AG04450 (cell line): ENCODE data around the gene PNLDC1. TPM values are rescaled to one million over a fixed set of nuclear protein-coding genes. Genes with fewer than 3 reads are reported as not detected.
"Not testable (repeated sequence)": the region's sequence is repeated elsewhere in the genome, so short reads cannot be mapped to it uniquely, and the experiment has no call there.

Source experiments
- CTCF ChIA-PET: fragments of 300-600, 350-600 bp; formaldehyde crosslinking; extraction: SDS; loops from one replicate; lab custom pipeline; 2022; ENCODE audit warnings: antibody characterized with exemption, inconsistent platforms; lab: Charles Lee
- POLR2A ChIA-PET: fragments of 350-600 bp; formaldehyde crosslinking; extraction: SDS; loops from one replicate; lab custom pipeline; 2021; ENCODE audit warnings: antibody characterized with exemption, inconsistent platforms; lab: Yijun Ruan, JAX
- DNase-seq: peaks from one replicate; pipeline ENCODE4 v3.0.0-alpha.2; 2011; ENCODE audit warnings: low read depth, low spot score
- H3K27ac ChIP-seq: one replicate; pipeline ENCODE4 v1.5.1; 2012; ENCODE audit warnings: low read depth, low read length, control low read depth
- H3K27me3 ChIP-seq: one replicate; pipeline ENCODE4 v1.6.0; 2012; ENCODE audit warnings: low read length; ENCODE audit not compliant: control insufficient read depth, insufficient read depth
- H3K4me3 ChIP-seq: 2 replicates; pipeline ENCODE4 v1.5.1; 2011; ENCODE audit warnings: mild to moderate bottlenecking, low read depth, low read length, control low read depth
- H3K9me3 ChIP-seq: 2 replicates; pipeline ENCODE4 v1.5.1; 2012; ENCODE audit warnings: low read length; ENCODE audit not compliant: control insufficient read depth, insufficient read depth
- polyA plus RNA-seq: library from polyadenylated mRNA; depleted of rRNA; stranded (reverse); fragments of >200 nt; gene quantifications from 2 replicates; pipeline ENCODE4 v1.2.3, GENCODE V29; 2011
- TF ChIP-seq, protein P1 (sequence below): IDR thresholded peaks from 2 replicates; pipeline ENCODE4 v1.5.1; 2011; ENCODE audit warnings: low read depth, low read length, control low read depth, inconsistent platforms

PNLDC1 gene
- polyA plus RNA-seq, 1 experiment: 0.19 TPM

DNA sequence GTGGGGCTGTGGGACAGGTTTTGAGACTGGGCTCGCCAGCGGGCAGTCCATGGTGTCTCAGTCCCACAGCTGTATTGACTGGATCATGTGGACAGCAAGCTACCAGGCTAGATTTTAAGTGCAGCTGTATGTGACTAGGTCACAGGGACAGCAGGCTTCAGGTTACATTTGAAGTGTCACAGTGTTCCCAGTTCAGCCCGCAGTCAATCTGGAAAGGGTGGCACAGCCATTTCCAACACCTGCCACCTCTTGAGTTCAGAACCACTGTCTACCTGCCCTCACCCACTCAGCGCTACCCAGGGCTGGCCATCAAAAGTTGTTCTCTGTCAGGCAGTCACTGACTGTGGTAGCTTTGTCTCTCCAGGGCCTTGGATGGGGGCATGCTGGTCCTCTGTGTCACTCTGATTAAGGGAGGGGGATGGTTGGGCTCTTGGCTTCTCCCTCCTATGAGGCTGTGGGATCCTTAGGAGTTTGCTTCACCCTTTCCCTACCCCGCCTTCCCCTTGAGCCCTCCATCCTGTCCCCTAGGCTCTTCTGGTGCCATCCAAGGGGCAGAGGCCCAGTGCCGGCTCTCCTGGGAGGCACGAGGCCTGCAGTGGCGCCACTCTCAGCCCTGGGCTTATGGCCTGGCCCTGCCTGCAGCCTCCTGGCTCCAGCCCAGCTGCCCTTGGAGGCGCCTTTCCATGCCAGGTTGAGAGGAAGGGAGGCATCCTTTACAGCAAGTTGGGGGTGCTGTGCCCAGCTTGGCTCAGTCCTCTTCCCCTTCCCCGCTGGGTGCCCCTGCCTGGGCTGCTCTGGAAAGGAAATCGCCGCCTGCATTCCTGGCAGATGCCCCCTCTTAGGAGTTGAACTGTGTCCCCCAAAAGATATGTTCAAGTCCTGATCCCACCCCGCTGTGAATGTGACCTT is 44.9 kb downstream of the PNLDC1 start:
- no peak for DNase-seq
- peaks cover 5% of the 10 kb centered on the region; the same call in 1 of the 2 replicates for H3K9me3 ChIP-seq
- no peak overlapping the region for H3K4me3 ChIP-seq
- H3K27ac ChIP-seq: no peak overlapping the region
- H3K27me3 ChIP-seq: no peaks in the 10 kb centered on the region
- TF ChIP-seq, protein P1, sequence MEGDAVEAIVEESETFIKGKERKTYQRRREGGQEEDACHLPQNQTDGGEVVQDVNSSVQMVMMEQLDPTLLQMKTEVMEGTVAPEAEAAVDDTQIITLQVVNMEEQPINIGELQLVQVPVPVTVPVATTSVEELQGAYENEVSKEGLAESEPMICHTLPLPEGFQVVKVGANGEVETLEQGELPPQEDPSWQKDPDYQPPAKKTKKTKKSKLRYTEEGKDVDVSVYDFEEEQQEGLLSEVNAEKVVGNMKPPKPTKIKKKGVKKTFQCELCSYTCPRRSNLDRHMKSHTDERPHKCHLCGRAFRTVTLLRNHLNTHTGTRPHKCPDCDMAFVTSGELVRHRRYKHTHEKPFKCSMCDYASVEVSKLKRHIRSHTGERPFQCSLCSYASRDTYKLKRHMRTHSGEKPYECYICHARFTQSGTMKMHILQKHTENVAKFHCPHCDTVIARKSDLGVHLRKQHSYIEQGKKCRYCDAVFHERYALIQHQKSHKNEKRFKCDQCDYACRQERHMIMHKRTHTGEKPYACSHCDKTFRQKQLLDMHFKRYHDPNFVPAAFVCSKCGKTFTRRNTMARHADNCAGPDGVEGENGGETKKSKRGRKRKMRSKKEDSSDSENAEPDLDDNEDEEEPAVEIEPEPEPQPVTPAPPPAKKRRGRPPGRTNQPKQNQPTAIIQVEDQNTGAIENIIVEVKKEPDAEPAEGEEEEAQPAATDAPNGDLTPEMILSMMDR: no peak
- ChIA-PET POLR2A (no interaction called here), CTCF (interaction anchor here (0.5 kb wide), 1 partner anchor 191 kb away, joined by 4 read pairs; no protein-coding TSS in a partner anchor)

DNA sequence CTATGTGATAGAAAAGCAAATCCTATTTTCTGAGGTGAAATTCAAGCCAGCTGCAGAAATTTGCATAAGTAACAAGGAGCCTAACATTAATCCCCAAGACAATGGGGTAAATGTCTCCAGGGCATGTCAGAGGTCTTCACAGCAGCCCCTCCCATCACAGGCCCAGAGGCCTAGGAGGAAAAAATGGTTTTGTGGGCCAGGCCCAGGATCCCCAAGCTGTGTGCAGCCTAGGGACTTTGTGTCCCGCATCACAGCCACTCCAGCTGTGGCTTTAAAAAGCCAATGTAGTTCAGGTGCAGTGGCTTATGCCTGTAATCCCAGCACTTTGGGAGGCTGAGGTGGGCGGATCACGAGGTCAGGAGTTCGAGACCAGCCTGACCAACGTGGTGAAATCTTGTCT is 48.5 kb downstream of the PNLDC1 start:
- H3K27me3 ChIP-seq, H3K27ac ChIP-seq, CTCF ChIA-PET, POLR2A ChIA-PET, H3K9me3 ChIP-seq, DNase-seq, H3K4me3 ChIP-seq: not testable (repeated sequence)

DNA sequence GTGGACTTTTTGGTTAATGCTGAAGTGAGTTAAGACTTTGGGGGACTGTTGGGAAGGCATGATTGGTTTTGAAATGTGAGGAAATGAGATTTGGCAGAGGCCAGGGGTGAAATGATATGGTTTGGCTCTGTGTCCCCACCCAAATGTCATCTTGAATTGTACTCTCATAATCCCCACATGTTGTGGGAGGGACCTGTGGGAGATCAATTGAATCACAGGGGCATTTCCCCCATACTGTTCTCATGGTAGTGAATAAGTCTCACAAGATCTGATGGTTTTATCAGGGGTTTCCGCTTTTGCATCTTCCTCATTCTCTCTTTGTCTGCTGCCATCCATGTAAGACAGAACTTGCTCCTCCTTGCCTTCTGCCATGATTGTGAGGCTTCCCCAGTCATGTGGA is 49.8 kb downstream of the PNLDC1 start:
- H3K4me3 ChIP-seq, H3K9me3 ChIP-seq, H3K27ac ChIP-seq, H3K27me3 ChIP-seq, POLR2A ChIA-PET, DNase-seq: not testable (repeated sequence)
- CTCF ChIA-PET: interaction anchor here (1.1 kb wide), 1 partner anchor 14 kb away, joined by 3 read pairs; no protein-coding TSS in a partner anchor

DNA sequence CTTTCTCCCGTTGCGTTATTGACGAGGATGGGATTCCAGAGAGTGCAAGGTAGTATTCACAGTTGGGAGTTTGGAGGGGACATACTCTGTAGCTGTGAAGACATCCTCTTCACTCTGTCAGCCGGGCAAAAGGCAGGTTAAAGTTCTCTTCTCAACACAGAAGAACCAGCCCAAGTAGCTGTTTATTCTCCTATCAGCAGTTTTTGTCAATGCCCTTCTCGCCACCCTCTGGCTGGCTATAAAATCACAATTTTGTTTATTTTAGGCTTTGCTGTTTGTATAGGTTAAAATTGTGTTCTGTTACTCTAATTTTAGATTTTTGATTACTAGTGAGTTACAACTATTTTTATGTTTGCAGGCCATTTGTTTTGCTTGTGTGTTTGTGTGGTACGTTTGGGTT is 52.8 kb downstream of the PNLDC1 start:
- H3K27ac ChIP-seq: no peak overlapping the region
- TF ChIP-seq, protein P1: 0 out of 2 replicates have a peak, but pooled peaks have one; percentile 15
- H3K4me3 ChIP-seq: no peak overlapping the region
- CTCF ChIA-PET: interaction anchor here (1.3 to 2.2 kb wide), 3 partner anchors 11 to 161 kb away, joined by 3 to 6 read pairs (median 6); partner anchors contain the start of gene MRPL18
- POLR2A ChIA-PET: no interaction called here
- H3K9me3 ChIP-seq: 0 out of 2 replicates have a peak, but pooled peaks cover 5% of the 10 kb centered on the region
- H3K27me3 ChIP-seq: no peaks in the 10 kb centered on the region
- DNase-seq: no peak

DNA sequence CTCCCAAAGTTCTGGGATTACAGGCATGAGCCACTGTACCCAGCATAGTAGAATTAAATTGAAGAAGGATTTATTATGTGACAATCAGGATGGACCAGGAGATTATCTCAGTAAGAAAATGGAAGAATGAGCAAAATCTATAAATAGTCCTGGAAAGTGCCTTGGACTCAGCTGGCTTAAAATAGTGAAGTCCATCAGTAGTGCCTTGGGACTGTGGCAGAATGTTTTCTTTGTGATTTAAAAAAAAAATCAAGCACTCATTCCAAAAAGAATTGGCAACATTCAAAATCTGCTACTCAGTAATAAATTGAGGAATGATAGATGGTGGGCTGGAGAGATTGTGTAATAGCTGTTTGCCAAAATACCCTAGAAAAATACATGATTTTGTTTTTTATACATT is 53.7 kb downstream of the PNLDC1 start:
- Histone ChIP-seq H3K4me3 (no peak overlapping the region), H3K9me3 (0 out of 2 replicates have a peak, but pooled peaks cover 2% of the 10 kb centered on the region), H3K27me3 (no peaks in the 10 kb centered on the region), H3K27ac (no peak overlapping the region)
- no peak for DNase-seq
- CTCF ChIA-PET: interaction anchor here (1.3 to 1.7 kb wide), 2 partner anchors 10 to 63 kb away, joined by 3 to 8 read pairs; partner anchors contain the start of gene MRPL18
- POLR2A ChIA-PET: interaction anchor here (0.7 kb wide), 1 partner anchor 10 kb away, joined by 3 read pairs; no protein-coding TSS in a partner anchor
- TF ChIP-seq, protein P1: no peak
